ENCODE data around the gene KXD1.
A peak's percentile ranks its signal among the peaks of the same experiment; 100 is the strongest.
"Not testable (repeated sequence)": the region's sequence is repeated elsewhere in the genome, so short reads cannot be mapped to it uniquely, and the experiment has no call there.

KXD1 gene

GRCh38 chr19:18537431-18537830 lies 20.2 kb upstream of the KXD1 start:
- no peak for DNase-seq

- DNase-seq, result no peak
These were observed 19.6 kb upstream of the KXD1 start for GRCh38 chr19:18538115-18538514.

GRCh38 chr19:18539372-18539771 lies 18.3 kb upstream of the KXD1 start:
- DNase-seq, result no peak

DNA sequence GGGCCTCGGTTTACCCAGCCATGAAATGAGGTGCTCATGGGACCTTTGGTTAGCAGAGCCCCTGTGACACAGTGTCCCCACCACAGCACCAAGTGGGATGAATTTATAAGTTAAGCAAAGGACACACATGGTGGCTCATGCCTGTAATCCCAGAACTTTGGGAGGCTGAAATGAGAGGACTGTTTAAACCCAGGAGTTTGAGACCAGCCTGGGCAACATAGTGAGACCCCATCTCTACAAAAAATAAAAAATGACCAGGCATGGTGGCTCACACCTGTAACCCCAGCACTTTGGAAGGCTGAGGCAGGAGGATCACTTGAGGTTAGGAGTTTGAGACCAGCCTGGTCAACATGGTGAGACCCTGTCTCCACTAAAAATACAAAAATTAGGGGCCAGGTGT lies 17.5 kb upstream of the KXD1 start:
- DNase-seq, result not testable (repeated sequence)

GRCh38 chr19:18541258-18541991 lies 16.2 kb upstream of the KXD1 start:
- DNase-seq, result no peak

- DNase-seq, result no peak
These were observed 15.4 kb upstream of the KXD1 start for GRCh38 chr19:18541992-18542940.

DNA sequence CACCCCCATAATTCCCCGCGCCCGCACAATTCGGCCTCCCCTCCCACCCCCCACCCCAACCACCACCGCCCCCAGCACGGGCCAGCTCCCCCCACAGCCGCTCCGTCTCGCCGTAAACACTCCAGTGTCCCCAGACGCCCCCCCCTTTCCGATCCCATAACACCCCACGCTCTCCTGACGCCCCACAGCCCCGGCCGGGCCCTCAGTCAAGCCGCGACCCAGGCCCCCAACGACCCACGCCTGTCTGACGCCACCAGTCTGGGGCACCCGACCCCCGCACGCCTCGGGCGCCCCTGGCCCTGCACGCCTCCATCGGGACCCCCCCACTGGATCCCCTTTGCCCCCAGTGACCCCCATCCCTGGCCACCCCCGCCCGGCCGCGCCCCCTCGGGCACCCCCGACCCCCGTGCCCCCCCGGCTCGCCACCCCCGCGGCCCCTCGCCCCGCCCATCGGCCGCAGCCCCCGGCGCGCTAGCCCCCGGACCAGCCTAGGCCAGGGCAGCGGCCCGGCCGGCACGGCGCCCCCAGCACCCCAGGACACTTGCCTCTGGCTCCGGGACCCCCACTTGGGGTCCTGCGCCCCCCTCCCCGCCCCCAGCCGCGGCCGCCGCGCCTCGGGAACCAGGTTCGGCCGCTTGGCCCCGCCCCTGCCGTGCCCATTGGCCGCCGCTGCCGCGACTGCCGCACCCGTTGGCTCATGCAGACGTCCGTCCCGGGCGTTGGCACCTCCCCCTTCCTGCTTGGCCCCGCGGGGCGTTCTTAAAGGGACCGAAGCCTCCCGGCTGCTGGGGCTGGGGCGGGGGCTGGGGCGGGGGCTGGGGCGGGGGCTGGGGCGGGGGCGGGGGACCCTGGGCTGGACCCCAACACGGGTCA lies 14.5 kb upstream of the KXD1 start, which contains the start of gene FKBP8:
TSS of gene FKBP8 (minus strand) at position 633 of the 873 bp plus-strand sequence. CDS start 1,603 bp downstream, outside the sequence.
- DNase-seq, result peak; percentile 50

DNA sequence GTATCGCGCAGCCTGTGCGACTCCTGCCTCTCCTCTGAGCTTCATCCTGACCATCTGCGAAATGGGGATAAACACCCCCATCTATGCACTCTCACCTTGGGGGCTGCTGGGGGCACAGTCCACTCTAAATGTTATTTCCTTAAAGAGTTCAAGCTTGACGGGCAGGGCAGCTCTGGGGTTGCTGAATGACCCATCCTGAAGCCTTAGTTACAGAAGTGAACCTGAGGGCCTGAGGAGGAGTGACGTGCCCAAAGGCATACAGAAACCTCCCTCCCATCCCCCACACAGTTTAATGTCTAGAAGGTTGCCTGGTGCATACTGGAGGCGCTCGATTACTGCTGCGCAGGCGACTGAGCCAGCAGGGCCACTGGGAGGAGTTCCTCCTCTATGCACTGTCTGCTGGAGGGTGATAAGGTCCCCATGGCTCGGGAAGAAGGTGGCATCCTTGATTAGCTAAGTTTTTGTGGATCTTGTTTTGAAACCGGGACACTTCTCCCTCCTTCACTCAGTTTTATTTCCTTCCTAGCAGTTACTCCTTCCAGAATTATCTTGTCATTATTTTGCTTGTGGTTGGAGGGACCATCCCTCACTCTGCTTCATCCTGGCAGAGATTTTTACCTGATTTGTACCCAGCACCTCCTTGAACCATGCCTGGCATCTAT lies 13.7 kb upstream of the KXD1 start:
- DNase-seq, result peak; percentile 5

DNA sequence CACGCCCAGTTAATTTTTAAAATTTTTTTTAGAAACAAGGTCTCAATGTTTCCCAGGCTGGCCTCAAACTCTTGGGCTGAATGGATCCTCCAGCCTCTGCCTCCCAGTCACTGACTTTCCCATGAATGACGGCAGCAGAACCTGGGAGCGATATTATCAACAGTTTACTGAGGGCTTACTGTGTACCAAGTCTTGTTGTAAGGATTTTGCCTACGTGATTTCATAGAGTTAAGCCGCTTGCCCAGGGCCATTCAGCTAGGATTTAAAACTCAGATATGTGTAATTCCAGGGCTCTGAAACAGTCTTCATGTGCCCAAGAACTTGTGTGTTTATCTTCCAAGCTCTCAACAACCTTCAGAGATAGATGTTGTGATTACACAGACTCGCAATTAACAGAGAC lies 6.0 kb upstream of the KXD1 start:
- DNase-seq, result no peak

GRCh38 chr19:18558202-18558555 lies 509 bp downstream of the KXD1 start:
- DNase-seq, result no peak

GRCh38 chr19:18558604-18559003 lies 934 bp downstream of the KXD1 start:
- no peak for DNase-seq

DNA sequence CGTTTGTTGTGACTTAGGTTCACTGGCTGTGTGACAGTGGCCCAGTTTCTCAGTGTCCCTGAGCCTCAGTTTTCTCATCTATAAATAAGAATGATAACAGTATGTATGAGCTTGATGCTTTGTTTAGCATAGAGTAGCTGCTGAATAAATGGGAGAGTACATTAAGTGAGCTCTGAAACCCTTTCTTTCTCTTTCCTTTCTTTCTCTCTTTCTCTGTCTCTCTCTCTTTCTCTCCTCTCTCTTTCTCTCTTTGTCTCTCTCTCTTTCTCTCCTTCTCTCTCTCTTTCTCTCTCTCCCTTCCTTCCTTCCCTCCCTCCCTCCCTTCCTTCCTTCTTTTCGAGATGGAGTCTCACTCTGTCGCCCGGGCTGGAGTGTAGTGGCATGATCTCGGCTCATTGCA lies 2.0 kb downstream of the KXD1 start:
- no peak for DNase-seq

GRCh38 chr19:18562086-18562485 lies 4.4 kb downstream of the KXD1 start:
- no peak for DNase-seq

GRCh38 chr19:18566953-18567352 lies 9.3 kb downstream of the KXD1 start:
- DNase-seq, result no peak

DNA sequence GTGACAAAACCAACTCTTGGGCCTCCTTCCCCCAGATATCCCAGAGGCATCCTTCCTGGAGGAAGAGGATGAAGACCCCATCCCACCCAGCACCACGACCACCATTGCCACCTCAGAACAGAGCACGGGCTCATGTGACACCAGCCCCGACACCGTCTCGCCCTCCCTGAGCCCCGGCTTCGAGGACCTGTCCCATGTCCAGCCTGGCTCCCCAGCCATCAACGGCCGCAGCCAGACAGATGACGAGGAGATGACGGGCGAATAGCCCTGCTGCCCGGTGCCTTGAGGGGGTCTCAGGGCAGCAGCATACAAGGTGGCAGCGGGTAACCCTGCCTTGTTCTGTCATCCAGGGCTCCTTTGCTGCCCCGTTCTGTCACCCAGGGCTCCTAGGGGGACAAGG lies 10.7 kb downstream of the KXD1 start:
- DNase-seq, result no peak

DNA sequence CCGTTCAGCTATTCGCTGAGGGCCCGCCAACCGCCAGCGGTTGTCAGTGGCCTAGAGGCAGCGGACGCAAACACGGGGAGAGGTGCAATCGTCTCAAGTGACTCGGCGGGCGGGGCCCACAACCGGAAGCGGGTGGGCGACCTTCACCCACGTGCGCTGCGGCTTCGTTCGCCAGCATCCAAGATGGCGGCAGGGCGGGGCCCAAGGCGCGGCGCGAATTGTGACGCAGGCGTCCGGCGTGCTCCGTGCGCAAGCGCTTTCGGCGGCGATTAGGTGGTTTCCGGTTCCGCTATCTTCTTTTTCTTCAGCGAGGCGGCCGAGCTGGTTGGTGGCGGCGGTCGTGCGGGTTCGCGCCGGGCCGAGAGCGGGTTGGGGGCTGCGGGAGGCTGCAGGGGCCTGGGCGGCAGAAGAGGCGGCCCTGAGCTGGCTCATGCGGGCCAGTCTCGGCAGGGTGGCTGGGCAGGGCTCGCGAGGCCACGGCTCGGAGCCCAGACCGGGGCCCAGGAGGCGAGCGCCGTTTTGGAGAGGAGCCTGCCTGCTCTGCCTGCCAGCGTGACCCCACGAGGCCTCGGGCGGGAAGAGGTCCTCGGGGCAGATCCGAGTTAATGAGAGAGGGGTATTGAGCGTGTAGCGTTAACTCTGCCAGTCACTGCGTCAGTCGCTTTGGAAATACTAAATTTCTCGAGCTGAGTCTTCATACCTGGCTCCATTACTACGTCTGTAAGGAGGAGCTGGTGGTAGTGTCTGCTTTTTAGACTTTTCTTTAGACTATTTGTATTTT lies 14.1 kb downstream of the KXD1 start, which contains the start of gene UBA52:
TSS of gene UBA52 (plus strand) at position 294 of the 781 bp plus-strand sequence. CDS start 1,444 bp downstream, outside the sequence.
- peak; percentile 93 for DNase-seq

GRCh38 chr19:18574691-18575291 lies 17.1 kb downstream of the KXD1 start:
- no peak for DNase-seq

DNA sequence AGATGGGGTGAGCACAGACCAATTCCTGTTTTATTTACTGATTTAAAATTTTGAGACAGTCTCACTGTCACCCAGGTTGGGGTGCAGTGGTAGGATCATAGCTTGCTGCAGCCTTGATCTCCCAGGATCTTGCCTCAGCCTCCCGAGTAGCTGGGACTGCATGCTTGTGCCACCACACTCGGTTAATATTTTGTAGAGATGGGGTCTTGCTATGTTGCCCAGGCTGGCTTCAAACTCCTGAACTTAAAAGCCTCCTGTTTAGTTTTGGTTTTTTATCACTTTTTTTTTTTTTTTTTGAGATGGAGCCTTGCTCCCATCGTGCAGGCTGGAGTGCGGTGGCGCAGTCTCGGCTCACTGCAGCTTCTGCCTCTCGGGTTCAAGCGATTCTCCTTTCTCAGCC lies 18.7 kb downstream of the KXD1 start:
- no peak for DNase-seq

- no peak for DNase-seq
These were observed 19.8 kb downstream of the KXD1 start for GRCh38 chr19:18577365-18577914.

DNA sequence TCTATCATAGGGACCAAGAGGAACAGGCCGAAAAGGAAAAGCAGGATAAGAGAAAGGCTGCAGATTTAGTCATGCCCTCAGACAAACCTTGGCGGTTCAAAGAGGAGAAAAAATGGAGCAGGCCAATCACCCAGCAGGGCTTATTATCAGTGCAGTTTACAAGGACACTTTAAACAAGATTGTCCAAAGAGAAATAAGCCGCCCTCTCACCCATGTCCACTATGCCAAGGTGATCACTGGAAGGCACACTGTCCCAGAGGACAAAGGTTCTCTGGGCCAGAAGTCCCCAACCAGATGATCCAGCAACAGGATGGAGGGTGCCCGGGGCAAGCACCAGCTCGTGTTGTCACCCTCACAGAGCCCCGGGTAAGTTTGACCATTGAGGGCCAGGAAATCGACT lies 22.6 kb downstream of the KXD1 start:
- no peak for DNase-seq

GRCh38 chr19:18586306-18586705 lies 28.6 kb downstream of the KXD1 start:
- DNase-seq, result no peak

All from kidney glomerular epithelial cell (primary cell).